Colonic mucosa (tissue), 4 donors: ENCODE data around the gene NUBP2. TPM values are rescaled to one million over a fixed set of nuclear protein-coding genes. Genes with fewer than 3 reads are reported as not detected.

ENCODE experiments used
- DNase-seq: peaks from one replicate; pipeline ENCODE4 v3.0.0-alpha.2; 2020
- H3K27ac ChIP-seq: fragments of 200-600 bp; one replicate; pipeline ENCODE4 v1.8.0; 2021
- H3K27me3 ChIP-seq: fragments of 200-600 bp; one replicate; pipeline ENCODE4 v1.8.0; 2021
- H3K36me3 ChIP-seq: fragments of 200-600 bp; one replicate; pipeline ENCODE4 v1.8.0; 2021
- H3K4me1 ChIP-seq: fragments of 200-600 bp; one replicate; pipeline ENCODE4 v1.8.0; 2021; ENCODE audit warnings: mild to moderate bottlenecking
- H3K4me3 ChIP-seq: fragments of 200-600 bp; one replicate; pipeline ENCODE4 v1.8.0; 2021
- H3K9ac ChIP-seq, 2 donors: one replicate each; pipeline ENCODE4 v1.7.0; 2013; ENCODE audit warnings: control low read depth in 2 of 2, low read depth in 2 of 2, low read length in 2 of 2
- H3K9me3 ChIP-seq: fragments of 200-600 bp; one replicate; pipeline ENCODE4 v1.8.0; 2021
- intact Hi-C: fragments of 100-400 bp; cut with DNase I; formaldehyde crosslinking; loops from one replicate; pipeline ENCODE4 v1.14.1; 2022
- total RNA-seq, 2 donors: library from RNA; stranded (reverse); fragmentation: NEBNext Ultra II Directional in 1 of 2; extraction: Animal tissue kit (Norgen Biotek cat#: 25700) in 1 of 2; gene quantifications; one replicate each; pipeline ENCODE4 v1.2.1, GENCODE V29; 2021
- TF ChIP-seq, protein P1 (sequence below): fragments of 200-600 bp; IDR thresholded peaks from one replicate; pipeline ENCODE4 v1.8.0; 2022; ENCODE audit warnings: antibody characterized with exemption, mild to moderate bottlenecking
- donor health status: healthy.
- donor health status: DM: no; HTN: no; CAD: no.
- donor health status: DM: no; HTN: no; CAD: no.

NUBP2 gene
- total RNA-seq, 2 donors from 2014 or later = 30.0 to 72.8 TPM

DNA sequence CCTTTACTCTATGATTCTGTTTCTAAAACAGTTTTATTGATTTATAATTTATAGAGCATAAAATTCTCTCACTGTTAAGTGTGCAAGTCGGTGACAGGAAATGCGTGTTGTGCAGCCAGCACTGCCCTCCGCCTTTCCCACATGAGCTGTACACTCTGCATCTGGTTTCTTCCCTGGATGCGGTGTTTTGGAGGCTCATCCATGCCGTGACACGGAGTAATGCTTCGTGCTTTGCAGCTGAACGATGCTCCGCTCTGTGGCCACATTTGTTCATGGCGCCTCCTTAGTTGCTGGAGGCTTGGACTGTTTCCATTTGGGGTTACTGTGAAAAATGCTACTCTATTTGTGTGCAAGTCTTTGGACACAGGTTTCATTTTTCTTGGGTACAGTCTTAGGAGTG, 17.9 kb downstream of the NUBP2 start:
- no peak for DNase-seq
- H3K4me1 ChIP-seq = no peaks in the 10 kb centered on the region
- H3K27me3 ChIP-seq = no peaks in the 10 kb centered on the region
- no peaks in the 10 kb centered on the region for H3K36me3 ChIP-seq
- no peak overlapping the region for H3K27ac ChIP-seq
- TF ChIP-seq, protein P1, sequence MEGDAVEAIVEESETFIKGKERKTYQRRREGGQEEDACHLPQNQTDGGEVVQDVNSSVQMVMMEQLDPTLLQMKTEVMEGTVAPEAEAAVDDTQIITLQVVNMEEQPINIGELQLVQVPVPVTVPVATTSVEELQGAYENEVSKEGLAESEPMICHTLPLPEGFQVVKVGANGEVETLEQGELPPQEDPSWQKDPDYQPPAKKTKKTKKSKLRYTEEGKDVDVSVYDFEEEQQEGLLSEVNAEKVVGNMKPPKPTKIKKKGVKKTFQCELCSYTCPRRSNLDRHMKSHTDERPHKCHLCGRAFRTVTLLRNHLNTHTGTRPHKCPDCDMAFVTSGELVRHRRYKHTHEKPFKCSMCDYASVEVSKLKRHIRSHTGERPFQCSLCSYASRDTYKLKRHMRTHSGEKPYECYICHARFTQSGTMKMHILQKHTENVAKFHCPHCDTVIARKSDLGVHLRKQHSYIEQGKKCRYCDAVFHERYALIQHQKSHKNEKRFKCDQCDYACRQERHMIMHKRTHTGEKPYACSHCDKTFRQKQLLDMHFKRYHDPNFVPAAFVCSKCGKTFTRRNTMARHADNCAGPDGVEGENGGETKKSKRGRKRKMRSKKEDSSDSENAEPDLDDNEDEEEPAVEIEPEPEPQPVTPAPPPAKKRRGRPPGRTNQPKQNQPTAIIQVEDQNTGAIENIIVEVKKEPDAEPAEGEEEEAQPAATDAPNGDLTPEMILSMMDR = no peak
- no peaks in the 10 kb centered on the region for H3K9me3 ChIP-seq
- H3K9ac ChIP-seq = no peak overlapping the region
- no peak overlapping the region for H3K4me3 ChIP-seq
- intact Hi-C loops = loop anchor here (10.0 kb wide), 1 partner anchor 64 kb away; no protein-coding TSS in a partner anchor

DNA sequence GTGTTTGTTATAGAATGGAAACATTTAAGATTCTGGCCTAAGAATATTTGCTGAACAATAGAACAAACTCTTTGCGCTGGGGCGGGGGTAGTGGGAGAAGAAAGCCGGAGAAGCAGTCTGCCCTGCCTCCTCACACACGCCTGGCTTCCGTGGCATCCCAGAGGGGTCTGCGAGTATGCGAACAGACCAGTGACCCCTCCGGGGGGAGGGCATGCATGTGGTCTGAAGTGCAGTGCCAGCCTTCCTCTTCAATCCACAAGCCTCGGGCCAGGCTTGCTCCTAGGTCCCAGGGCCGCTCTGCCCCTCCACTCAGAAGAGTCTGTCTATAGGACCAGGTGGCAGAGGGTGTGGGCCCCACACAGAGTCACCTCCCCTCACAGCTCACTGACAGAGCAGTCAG, 24.9 kb downstream of the NUBP2 start:
- no peaks in the 10 kb centered on the region for H3K9me3 ChIP-seq
- no peaks in the 10 kb centered on the region for H3K27me3 ChIP-seq
- intact Hi-C loops = loop anchor here (10.0 kb wide), 1 partner anchor 57 kb away; no protein-coding TSS in a partner anchor
- H3K9ac ChIP-seq = no peak overlapping the region
- H3K4me3 ChIP-seq = no peak overlapping the region
- DNase-seq = peak; percentile 13
- H3K36me3 ChIP-seq = no peaks in the 10 kb centered on the region
- H3K4me1 ChIP-seq = no peaks in the 10 kb centered on the region
- TF ChIP-seq, protein P1 = no peak
- no peak overlapping the region for H3K27ac ChIP-seq

DNA sequence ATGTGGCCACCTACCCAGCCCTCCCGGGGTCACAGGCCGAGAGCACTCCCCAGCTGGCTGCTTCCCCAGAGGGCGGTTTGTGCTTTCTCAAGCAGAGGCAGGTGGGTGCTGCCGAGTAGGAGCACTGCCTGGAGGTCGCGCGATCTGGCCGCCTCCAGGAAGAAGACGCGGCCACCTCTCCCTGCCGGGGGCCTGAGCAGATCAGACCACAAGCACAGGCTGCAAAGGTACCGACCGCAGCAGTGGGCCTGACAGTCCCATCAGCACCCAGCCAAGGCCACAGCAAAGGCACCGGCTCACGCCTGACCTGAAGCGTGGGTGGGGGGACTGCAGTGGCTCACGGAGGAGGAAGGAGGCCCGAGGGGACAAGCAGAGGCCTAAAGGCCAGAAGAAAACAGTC, 25.9 kb downstream of the NUBP2 start:
- Histone ChIP-seq H3K36me3 (no peaks in the 10 kb centered on the region), H3K27ac (no peak overlapping the region), H3K9me3 (no peaks in the 10 kb centered on the region), H3K4me1 (no peaks in the 10 kb centered on the region), H3K27me3 (no peaks in the 10 kb centered on the region), H3K9ac (no peak overlapping the region), H3K4me3 (no peak overlapping the region)
- DNase-seq = no peak
- intact Hi-C loops = loop anchor here (10.0 kb wide), 1 partner anchor 56 kb away; no protein-coding TSS in a partner anchor
- TF ChIP-seq, protein P1 = no peak

DNA sequence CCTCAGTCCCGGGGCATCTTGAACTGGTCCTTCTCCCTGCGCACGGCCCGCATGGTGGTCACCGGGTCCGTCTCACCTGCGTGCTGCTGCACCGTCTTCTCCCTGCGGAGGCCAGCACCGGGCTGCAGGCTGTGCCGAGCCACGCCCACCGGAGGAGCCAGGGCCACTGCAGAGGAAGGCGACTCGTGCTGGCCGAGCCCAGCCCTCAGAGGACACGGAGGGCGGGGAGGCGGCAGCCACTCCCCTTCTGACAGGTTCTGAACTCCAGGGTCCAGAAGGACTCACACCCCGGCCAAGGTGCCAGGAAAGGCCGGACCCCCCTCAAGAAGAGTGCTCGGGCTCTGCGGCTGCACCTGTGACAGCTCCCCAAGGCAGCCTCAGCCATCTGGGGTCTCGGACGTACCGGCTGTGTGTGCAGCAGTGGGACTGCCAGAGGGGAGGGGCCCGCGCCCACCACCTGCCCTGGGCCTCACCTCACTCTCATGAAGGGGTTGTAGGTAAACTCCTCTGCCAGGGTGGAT, 26.6 kb downstream of the NUBP2 start:
- Histone ChIP-seq H3K9ac (no peak overlapping the region), H3K36me3 (no peaks in the 10 kb centered on the region), H3K9me3 (no peaks in the 10 kb centered on the region), H3K27ac (no peak overlapping the region), H3K27me3 (no peaks in the 10 kb centered on the region), H3K4me1 (no peaks in the 10 kb centered on the region), H3K4me3 (no peak overlapping the region)
- TF ChIP-seq, protein P1 = no peak
- DNase-seq = peak; percentile 40
- intact Hi-C loops = loop anchor here (10.0 kb wide), 1 partner anchor 55 kb away; no protein-coding TSS in a partner anchor

DNA sequence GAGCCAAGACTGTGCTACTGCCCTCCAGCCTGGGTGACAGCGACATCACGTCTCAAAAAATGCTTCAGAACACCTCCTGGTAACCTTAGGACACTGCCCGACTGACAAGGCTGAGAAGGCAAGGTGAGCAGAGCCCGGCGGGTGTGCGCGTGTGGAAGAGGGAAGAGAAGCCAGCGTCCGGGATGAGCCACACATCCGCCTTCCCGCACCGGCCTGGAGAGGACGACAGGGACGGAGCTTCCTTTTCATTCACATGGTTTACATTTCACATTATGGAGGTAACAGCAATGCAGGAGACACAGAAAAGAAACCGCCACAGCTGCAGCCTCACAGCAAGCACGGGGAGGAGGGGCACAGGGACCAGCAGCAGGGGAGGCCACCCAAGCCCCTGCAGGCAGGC, 27.3 kb downstream of the NUBP2 start:
- Histone ChIP-seq H3K4me1 (no peaks in the 10 kb centered on the region), H3K27ac (no peak overlapping the region), H3K27me3 (no peaks in the 10 kb centered on the region), H3K36me3 (no peaks in the 10 kb centered on the region), H3K9ac (no peak overlapping the region), H3K4me3 (no peak overlapping the region), H3K9me3 (no peaks in the 10 kb centered on the region)
- intact Hi-C loops = no loop called here
- DNase-seq = no peak
- TF ChIP-seq, protein P1 = no peak
